ENCODE results near the gene MGMT.

The MGMT gene

GRCh38 chr10:129629911-129630310 lies 162.9 kb downstream of the MGMT start:
- no peak for TF ChIP-seq ZFX (IDR thresholded peaks at IDR 0.05; ENCODE audit: borderline replicate concordance)
- TF ChIP-seq, protein P1, sequence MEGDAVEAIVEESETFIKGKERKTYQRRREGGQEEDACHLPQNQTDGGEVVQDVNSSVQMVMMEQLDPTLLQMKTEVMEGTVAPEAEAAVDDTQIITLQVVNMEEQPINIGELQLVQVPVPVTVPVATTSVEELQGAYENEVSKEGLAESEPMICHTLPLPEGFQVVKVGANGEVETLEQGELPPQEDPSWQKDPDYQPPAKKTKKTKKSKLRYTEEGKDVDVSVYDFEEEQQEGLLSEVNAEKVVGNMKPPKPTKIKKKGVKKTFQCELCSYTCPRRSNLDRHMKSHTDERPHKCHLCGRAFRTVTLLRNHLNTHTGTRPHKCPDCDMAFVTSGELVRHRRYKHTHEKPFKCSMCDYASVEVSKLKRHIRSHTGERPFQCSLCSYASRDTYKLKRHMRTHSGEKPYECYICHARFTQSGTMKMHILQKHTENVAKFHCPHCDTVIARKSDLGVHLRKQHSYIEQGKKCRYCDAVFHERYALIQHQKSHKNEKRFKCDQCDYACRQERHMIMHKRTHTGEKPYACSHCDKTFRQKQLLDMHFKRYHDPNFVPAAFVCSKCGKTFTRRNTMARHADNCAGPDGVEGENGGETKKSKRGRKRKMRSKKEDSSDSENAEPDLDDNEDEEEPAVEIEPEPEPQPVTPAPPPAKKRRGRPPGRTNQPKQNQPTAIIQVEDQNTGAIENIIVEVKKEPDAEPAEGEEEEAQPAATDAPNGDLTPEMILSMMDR (IDR thresholded peaks at IDR 0.05) = no peak
- no peak overlapping the region for H3K27ac ChIP-seq

DNA sequence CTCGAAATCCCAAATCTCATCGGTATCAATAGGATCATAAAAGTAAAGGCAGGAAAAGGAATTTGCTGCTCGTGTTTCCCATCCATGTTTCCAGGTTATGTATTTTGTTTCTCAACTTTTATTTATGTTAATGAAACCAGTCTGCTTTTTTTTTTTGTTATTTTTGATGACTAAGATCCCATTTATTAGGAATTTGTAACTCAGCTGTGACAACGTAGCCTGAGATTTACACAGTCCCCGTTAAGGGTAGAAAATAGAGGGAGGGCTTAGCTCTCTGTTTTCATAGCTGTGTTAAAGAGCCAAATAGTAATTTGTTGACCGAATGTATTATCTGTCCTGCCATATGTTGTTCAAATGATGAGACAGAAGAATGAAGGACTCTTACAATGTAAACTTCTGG lies 164.0 kb downstream of the MGMT start:
- TF ChIP-seq ZFX (IDR thresholded peaks at IDR 0.05; ENCODE audit: borderline replicate concordance) = no peak
- TF ChIP-seq, protein P1 (IDR thresholded peaks at IDR 0.05) = no peak
- H3K27ac ChIP-seq = no peak overlapping the region

DNA sequence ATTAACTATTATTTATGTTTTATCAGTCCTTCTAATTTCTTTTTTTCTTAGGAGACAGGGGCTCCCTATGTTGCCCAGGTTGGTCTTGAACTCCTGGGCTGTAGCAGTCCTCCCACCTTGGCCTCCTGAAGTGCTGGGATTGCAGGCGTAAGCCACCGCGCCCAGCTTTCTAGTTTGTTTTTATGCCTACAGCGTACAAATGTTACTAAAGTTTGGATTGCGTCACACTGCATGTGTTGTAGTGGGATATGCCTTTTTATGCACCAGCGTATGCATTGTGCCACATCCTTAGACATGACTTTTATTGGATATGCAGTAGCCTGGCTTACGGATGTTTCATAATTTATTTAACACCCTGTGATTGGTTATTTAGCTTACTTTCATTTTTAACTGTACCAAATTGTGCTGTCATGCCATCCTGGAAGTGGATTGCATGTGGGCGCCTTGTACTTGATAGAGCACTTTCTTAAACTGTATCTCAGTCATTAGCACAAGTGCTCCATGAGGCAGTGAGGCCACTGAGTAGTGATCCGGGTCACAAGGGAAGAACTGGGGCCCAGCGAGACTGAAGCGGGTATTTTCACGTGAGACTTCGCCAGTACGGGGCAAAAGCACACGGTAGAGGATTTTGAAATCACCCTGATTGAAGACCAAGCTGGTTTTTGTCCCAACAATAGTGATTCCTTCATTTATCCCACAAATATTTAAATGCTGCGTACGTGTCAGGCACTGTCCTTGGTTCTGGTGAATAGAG lies 165.0 kb downstream of the MGMT start:
- TF ChIP-seq ZFX (IDR thresholded peaks at IDR 0.05; ENCODE audit: borderline replicate concordance) = no peak
- TF ChIP-seq, protein P1 (IDR thresholded peaks at IDR 0.05) = no peak
- H3K27ac ChIP-seq = no peak overlapping the region

DNA sequence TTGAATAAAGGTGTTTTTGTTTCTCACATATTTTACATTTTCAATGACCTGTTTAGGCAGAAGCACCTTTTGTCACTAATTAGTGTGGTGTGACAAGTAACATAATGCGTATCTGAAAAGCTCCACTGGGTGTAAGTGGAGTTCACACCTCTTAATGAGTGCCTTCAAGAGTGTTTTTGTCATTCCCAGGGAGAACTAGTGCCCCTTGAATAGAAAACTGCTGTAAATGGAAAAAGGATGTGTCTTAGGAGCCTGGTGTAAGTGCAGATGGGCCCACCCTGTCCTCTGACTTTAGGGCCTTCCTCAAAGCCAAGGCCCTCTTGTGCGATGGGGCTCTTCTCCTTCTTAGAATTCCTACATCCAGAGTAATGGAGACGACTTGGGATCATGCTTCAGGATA lies 170.0 kb downstream of the MGMT start:
- H3K27ac ChIP-seq = no peak overlapping the region
- no peak for TF ChIP-seq ZFX (IDR thresholded peaks at IDR 0.05; ENCODE audit: borderline replicate concordance)
- TF ChIP-seq, protein P1 (IDR thresholded peaks at IDR 0.05) = no peak

GRCh38 chr10:129637846-129638245 lies 170.8 kb downstream of the MGMT start:
- no peak overlapping the region for H3K27ac ChIP-seq
- TF ChIP-seq, protein P1 (IDR thresholded peaks at IDR 0.05) = no peak
- TF ChIP-seq ZFX (IDR thresholded peaks at IDR 0.05; ENCODE audit: borderline replicate concordance) = no peak

DNA sequence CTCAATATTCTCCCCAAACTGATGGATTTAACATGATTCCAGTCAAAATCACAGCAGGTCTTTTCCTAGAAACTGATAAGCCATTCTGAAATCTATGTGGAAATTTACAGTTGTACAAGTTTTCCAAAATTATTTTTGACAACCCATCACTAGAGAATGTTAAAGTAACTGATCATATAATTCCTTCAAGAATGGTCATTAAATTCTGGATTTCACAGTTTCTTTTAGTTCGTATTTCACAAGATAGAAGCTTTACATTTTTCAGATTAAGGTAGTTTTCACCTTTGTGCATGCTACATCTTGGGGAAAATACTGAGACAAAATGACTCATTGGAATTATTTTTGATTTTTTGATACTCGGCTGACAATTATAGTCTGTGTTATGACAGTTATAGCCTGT lies 174.3 kb downstream of the MGMT start:
- H3K27ac ChIP-seq = no peak overlapping the region
- TF ChIP-seq, protein P1 (IDR thresholded peaks at IDR 0.05) = no peak
- TF ChIP-seq ZFX (IDR thresholded peaks at IDR 0.05; ENCODE audit: borderline replicate concordance) = no peak

- no peak overlapping the region for H3K27ac ChIP-seq
- no peak for TF ChIP-seq ZFX (IDR thresholded peaks at IDR 0.05; ENCODE audit: borderline replicate concordance)
- TF ChIP-seq, protein P1 (IDR thresholded peaks at IDR 0.05) = no peak
Measured at GRCh38 chr10:129641982-129642381, 174.9 kb downstream of the MGMT start.

All from 22Rv1 (cell line).